NCI-H748 (cell line): ENCODE measurements around the gene ABCG5.
A peak's percentile ranks its signal among the peaks of the same experiment; 100 is the strongest.

Experiments used
- DNase-seq: peaks from one replicate; lab custom pipeline; 2025; ENCODE audit not compliant: unreplicated experiment; lab: John Stamatoyannopoulos, UW

The ABCG5 gene

GRCh38 chr2:43838560-43839267 lies at the start of gene ABCG5, which contains the start of gene ABCG8:
ABCG5 (minus strand) TSS chr2:43838839; CDS start chr2:43838679, 160 bp downstream.
ABCG8 (plus strand) TSS chr2:43838971; CDS start chr2:43839054, 83 bp downstream.
- no peak for DNase-seq

GRCh38 chr2:43887176-43887575 lies 48.5 kb upstream of the ABCG5 start:
- no peak for DNase-seq

DNA sequence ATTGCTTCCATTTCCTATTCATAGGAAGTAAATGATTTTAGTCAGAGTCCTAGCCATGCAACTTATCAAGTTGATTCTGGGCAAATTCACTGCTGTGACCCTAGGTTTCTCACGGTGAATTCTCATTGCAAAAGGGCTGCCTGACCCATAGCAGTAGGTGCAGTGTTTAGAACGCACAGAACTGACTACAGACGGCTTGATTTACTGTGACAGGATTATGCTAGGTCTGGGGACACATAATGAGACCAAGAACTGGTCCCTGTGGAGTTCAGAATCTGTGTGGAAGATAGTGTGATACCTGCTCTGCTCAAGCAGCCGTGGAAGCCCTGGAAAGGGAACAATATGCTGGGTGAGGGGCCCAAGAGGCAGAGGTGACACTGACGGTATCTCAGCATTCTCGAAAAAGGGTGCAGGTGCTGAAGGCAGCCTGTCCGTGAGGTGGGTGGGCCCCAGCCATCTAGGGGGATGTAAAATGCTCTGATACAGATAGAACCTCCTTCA lies 46.5 kb upstream of the ABCG5 start:
- DNase-seq = no peak

- DNase-seq = no peak
Observed at GRCh38 chr2:43884689-43885088, 46.0 kb upstream of the ABCG5 start.

DNA sequence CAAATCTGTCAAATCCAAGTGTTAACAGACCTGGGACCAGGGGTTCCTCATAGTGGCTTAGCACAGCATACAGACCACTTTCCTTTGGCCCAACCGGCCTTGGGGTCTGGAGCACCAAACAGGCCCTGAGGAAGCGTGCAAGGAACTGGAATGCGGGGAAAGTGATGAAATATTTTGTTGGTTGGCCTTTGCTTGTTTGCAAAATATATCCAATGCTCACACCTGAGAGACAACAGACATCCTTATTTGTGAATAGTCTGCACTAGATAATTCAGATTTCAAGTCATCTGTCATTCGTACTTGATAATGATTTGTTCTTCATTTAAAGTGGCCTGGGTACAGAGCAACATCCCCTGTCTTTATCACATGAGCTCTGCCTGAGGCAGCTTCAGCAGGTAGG lies 43.7 kb upstream of the ABCG5 start:
- no peak for DNase-seq

- DNase-seq = no peak
Observed at GRCh38 chr2:43880952-43881351, 42.3 kb upstream of the ABCG5 start.

DNA sequence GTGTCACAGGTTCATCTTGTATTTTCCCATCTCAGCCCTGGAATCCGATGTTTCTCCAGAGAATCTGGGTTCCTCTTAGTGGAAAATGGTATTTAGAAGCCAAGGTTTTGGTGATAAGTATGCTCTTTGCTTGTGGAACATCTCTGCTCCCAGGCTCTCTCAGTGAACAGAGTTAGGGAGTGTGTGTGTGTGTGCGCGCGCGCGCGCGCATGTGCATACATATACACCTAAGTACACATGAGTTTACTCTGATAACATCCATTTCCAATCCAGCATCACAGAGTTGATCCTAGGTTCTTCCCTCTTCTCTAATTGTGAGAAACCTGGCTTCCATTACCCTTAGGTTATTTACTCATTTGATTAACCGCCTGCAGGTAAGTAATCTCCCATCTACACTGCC lies 41.8 kb upstream of the ABCG5 start:
- DNase-seq = no peak

- no peak for DNase-seq
Observed at GRCh38 chr2:43879261-43879660, 40.6 kb upstream of the ABCG5 start.

DNA sequence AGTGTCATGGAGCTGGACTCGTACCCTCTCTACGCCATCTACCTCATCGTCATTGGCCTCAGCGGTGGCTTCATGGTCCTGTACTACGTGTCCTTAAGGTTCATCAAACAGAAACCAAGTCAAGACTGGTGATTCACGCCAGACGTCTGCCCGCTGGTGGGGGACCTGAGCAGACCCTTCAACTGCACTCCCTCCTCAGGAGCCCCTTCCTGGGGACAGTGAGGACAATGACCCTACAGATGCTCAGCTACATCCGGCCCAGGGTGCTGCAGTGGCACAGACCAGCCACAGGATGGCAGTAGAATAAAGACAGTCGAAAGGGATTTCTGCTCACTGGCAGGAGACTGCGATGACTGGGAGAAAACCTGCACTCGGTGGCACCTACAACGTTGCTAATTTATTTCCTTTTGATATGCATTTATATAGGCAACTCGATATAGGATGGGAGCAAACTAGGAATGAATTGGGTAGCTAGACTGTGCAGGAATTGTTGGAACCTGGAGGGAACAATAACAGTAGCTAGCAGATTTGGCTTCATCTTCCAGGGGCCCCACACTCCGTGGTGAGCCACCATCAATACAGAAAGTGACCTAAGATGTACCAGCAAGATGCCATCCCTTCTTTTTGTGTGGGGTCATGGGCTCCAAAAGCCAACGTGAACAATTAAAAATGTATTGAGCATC lies 39.3 kb upstream of the ABCG5 start:
- DNase-seq = peak; percentile 64

GRCh38 chr2:43874776-43875451 lies 36.3 kb upstream of the ABCG5 start:
- no peak for DNase-seq

DNA sequence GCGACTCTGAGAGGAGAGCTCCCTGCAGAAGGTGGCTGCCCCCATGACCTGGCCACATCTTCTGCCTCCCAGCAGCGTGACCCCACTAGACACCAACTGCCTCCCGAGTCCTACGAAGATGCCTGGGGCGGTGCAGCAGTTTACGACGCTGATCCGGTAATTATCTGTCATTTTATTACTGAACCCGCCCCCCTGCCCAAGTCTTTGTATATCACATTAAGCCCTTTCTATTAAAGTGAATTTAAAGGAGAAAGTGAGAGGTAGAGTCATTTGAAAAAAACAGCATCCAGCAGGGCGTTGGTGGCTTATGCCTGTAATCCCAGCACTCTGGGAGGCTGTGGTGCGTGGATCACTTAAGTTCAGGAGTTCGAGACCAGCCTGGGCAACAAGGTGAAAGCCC lies 33.5 kb upstream of the ABCG5 start:
- no peak for DNase-seq

GRCh38 chr2:43855292-43855691 lies 16.7 kb upstream of the ABCG5 start:
- DNase-seq = no peak

- no peak for DNase-seq
Observed at GRCh38 chr2:43854671-43855070, 16.0 kb upstream of the ABCG5 start.

DNA sequence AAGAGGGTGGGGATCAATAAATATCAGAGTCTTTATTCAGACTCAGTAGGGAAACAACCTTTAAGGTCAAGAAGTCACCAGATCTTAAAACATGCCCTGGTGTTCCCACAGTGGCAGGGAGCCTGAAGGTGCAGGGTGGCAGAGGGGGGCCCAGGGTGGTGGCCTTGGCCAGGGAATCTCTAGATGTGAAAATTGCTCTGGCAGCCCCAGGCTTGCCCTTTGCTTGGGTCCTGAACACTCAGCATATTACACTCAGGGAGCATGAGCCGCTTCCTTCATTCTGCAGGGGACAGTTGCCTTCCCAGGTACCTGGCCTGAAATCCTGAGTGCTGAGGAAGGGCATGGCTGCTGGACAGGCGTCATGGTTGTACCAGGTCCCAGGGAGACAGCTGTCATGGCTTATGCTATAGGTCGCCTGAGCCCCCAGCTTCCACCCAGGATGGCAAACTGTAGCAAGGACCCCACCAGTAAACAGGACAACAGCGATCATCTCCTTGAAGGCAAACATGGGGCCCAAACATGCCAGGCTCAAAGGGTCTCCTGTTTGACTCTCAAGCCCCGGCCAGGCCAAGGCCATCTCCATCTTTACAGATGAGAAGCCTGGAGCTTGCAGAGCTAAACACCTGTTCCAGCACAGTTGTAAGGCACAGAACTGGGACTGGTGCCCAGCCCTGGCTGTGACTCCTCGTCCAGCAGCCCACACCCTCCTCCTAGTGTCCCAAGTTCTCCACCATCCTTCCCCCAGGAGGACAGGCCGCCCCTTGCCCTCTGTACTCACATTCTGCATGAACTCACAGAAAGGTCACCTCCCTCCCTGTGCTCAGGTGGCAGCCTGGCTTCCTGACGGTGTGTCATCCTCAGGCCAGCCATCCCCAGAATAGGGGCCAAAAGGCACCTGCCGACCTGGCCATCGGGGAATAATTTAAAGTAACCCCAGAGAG lies 14.8 kb upstream of the ABCG5 start:
- DNase-seq = no peak

DNA sequence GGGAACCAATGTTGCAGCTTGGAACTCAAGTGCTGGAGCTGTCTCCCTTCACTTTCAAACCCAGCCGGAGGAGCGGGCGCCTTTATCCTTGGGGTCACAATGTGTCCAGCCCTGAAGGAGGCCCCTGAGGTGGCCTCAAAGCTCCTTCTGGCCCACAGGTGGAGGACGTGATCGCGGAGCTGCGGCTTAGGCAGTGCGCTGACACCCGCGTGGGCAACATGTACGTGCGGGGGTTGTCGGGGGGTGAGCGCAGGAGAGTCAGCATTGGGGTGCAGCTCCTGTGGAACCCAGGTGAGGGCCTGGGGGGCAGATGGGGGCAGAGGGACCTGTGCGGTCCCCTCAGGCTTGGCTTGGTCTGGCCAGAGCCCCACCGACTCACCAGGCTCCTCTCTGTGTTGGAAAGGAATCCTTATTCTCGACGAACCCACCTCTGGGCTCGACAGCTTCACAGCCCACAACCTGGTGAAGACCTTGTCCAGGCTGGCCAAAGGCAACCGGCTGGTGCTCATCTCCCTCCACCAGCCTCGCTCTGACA lies 13.6 kb upstream of the ABCG5 start:
- no peak for DNase-seq

DNA sequence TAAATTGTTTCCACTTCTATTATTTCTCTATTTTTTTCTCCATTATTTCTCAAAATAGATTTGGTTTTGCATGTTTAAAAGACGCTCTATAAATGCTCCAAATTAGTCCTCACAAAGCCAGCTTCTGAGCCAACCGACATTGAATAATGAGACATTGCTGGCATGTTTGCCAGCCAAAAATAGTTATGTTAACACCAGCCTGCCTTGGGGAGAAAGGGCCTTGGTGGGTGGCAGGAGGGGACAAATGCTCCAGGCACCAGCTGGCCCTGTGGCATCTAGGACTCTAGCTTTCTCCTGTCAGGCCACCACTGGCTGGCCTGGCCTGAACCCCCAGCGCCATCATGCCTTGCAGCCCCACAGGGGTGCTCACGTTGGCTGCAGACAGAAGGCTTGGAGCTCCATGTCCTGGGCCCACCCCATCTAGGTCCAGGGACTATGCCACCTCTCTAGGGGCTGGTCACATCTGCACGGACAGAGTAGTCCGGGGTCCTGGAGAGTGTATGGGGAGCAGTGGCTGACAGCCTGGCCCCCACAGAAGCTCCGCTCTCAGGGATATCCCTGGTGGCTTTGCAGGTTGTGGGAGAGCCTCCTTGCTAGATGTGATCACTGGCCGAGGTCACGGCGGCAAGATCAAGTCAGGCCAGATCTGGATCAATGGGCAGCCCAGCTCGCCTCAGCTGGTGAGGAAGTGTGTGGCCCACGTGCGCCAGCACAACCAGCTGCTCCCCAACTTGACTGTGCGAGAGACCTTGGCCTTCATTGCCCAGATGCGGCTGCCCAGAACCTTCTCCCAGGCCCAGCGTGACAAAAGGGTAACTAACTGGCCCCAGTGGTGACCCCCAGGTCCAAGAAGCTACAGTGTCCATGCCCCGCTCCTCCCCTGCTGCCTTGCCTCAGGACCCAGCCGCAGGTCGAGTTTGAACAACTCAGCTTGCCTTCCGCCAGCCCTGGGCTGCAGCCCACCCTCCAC lies 12.7 kb upstream of the ABCG5 start:
- no peak for DNase-seq

- DNase-seq = no peak
Observed at GRCh38 chr2:43848214-43848613, 9.6 kb upstream of the ABCG5 start.

DNA sequence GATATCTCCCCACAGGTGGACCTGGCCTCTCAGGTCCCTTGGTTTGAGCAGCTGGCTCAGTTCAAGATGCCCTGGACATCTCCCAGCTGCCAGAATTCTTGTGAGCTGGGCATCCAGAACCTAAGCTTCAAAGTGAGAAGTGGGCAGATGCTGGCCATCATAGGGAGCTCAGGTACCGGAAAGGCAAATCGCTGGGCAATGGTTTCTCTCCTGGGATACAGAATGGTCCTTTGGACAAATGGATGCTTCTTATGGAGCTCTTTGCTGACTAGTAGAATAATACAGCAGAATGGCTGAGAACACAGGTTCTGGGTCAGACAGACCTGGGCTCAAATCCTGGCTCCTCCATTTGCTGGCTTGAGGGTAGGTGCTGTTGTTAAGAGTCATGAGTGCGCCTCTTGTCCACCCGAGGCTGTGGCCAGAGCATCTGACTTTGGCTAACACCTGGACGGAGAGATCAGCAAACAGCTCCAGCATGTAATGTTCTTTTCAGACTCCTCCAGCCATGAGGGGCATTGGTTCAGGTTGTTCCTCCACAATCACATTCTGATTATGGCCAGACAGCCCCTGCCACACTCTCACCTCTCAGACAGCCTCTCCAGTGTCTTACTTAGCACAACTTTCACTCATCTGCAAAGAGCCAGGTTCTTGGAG lies 7.6 kb upstream of the ABCG5 start:
- no peak for DNase-seq

DNA sequence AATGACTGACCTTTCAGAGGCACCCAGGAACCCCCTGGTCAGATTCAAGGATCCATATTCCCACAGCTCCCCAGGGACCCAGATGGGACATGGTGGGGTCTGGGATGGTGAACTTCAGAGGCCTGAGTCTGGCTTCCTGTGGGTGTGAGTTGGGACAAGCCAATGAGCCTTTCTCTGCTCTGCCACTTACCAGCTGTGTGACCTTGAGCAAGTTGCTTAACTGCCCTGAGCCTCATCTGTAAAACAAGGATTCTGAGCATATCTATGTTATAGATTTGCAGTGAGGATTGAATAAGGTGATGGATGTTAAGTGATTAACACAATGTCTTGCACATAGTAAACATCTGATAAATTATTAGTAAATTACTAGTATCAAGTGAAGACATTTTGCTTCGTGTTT lies 6.5 kb upstream of the ABCG5 start:
- no peak for DNase-seq
